ENCODE data around the gene TSPAN5.

GRCh38 chr4:98556451-98556850 is 102.0 kb downstream of the TSPAN5 start:
- TF ChIP-seq CTCF (IDR thresholded peaks at IDR 0.05) (no peak), POLR2A (IDR thresholded peaks at IDR 0.05) (no peak)

Measured in lower leg skin (tissue), 3 donors.